ENCODE data around the gene FOXF2. TPM values are rescaled to one million over a fixed set of nuclear protein-coding genes. Genes with fewer than 3 reads are reported as not detected.

FOXF2 gene
- total RNA-seq, 4 donors from 2014 or later = 9.0 to 45.2 (median 13.5) TPM

GRCh38 chr6:1372690-1373089 is 16.7 kb upstream of the FOXF2 start:
- Histone ChIP-seq H3K36me3 (no peaks in the 10 kb centered on the region), H3K27ac (no peak overlapping the region), H3K27me3 (peaks cover 71% of the 10 kb centered on the region), H3K9me3 (no peaks in the 10 kb centered on the region), H3K4me1 (peaks cover 0 to 1% (median 0%) of the 10 kb centered on the region in 4 donors), H3K4me3 (no peak overlapping the region)
- intact Hi-C loops (cut with DNase I; ENCODE audit: low total_unique reads) (no loop called here), in situ Hi-C loops (cut with MboI; ENCODE audit: low pct_ligation_motif_present in 1 of 4, low pct_unique_long_range_greater_than_20kb in 1 of 4, low sequenced_read_pairs in 3 of 4) (no loop called here)
- no peak for TF ChIP-seq CTCF (IDR thresholded peaks at IDR 0.05)
- 85 to 91% methylated on average over 1 of the region's 1 CpG for whole genome bisulfite sequencing, 2 donors (ENCODE audit: low coverage in 1 of 2)
- no peak for DNase-seq

- in situ Hi-C loops (cut with MboI; ENCODE audit: low pct_ligation_motif_present in 1 of 4, low pct_unique_long_range_greater_than_20kb in 1 of 4, low sequenced_read_pairs in 3 of 4) (loop anchor here in 1 of 4 donors (25.0 kb wide), 2 partner anchors 464 to 664 kb away; no protein-coding TSS in a partner anchor), intact Hi-C loops (cut with DNase I; ENCODE audit: low total_unique reads) (no loop called here)
- no peak overlapping the region for H3K27ac ChIP-seq
- TF ChIP-seq POLR2A (IDR thresholded peaks at IDR 0.05) (no peak), CTCF (IDR thresholded peaks at IDR 0.05) (no peak), POLR2AphosphoS5 (IDR thresholded peaks at IDR 0.05) (no peak), EP300 (IDR thresholded peaks at IDR 0.05; ENCODE audit: low read depth) (no peak)
- peaks cover 0 to 28% (median 18%) of the 10 kb centered on the region in 4 donors for H3K4me1 ChIP-seq
- peaks cover 100% of the 10 kb centered on the region for H3K27me3 ChIP-seq
- 56 to 60% methylated on average over 5 of the region's 5 CpGs for WGBS, 2 donors (ENCODE audit: low coverage in 1 of 2)
- no peaks in the 10 kb centered on the region for H3K9me3 ChIP-seq
- no peak for DNase-seq
- no peaks in the 10 kb centered on the region for H3K36me3 ChIP-seq
- H3K4me3 ChIP-seq = no peak overlapping the region
Observed at GRCh38 chr6:1376653-1377052, 12.7 kb upstream of the FOXF2 start.

- H3K27me3 ChIP-seq = peaks cover 100% of the 10 kb centered on the region
- TF ChIP-seq POLR2A (IDR thresholded peaks at IDR 0.05) = no peak
- TF ChIP-seq EP300 (IDR thresholded peaks at IDR 0.05; ENCODE audit: low read depth) = no peak
- TF ChIP-seq CTCF (IDR thresholded peaks at IDR 0.05) = no peak
- no peak for TF ChIP-seq POLR2AphosphoS5 (IDR thresholded peaks at IDR 0.05)
- 21 to 42% methylated on average over 6 to 11 of the region's 11 CpGs for WGBS, 2 donors (ENCODE audit: low coverage in 1 of 2)
- H3K4me3 ChIP-seq = no peak overlapping the region
- no peak for DNase-seq
- H3K27ac ChIP-seq = no peak overlapping the region
- H3K4me1 ChIP-seq = peaks cover 5 to 37% (median 24%) of the 10 kb centered on the region in 4 donors
- no peaks in the 10 kb centered on the region for H3K9me3 ChIP-seq
- intact Hi-C loops (cut with DNase I; ENCODE audit: low total_unique reads) = no loop called here
- H3K36me3 ChIP-seq = no peaks in the 10 kb centered on the region
- in situ Hi-C loops (cut with MboI; ENCODE audit: low pct_ligation_motif_present in 1 of 4, low pct_unique_long_range_greater_than_20kb in 1 of 4, low sequenced_read_pairs in 3 of 4) = loop anchor here in 1 of 4 donors (25.0 kb wide), 2 partner anchors 465 to 665 kb away; no protein-coding TSS in a partner anchor
Observed at GRCh38 chr6:1377526-1377925, 11.8 kb upstream of the FOXF2 start.

- no peak for DNase-seq
- intact Hi-C loops (cut with DNase I; ENCODE audit: low total_unique reads) (no loop called here), in situ Hi-C loops (cut with MboI; ENCODE audit: low pct_ligation_motif_present in 1 of 4, low pct_unique_long_range_greater_than_20kb in 1 of 4, low sequenced_read_pairs in 3 of 4) (loop anchor here in 1 of 4 donors (25.0 kb wide), 2 partner anchors 466 to 666 kb away; no protein-coding TSS in a partner anchor)
- TF ChIP-seq CTCF (IDR thresholded peaks at IDR 0.05) = no peak
- no peak for TF ChIP-seq POLR2A (IDR thresholded peaks at IDR 0.05)
- H3K27ac ChIP-seq = no peak overlapping the region
- H3K36me3 ChIP-seq = no peaks in the 10 kb centered on the region
- H3K4me1 ChIP-seq = peaks cover 5 to 44% (median 28%) of the 10 kb centered on the region in 4 donors
- WGBS, 2 donors (ENCODE audit: low coverage in 1 of 2) = 34 to 36% methylated on average over 2 to 87 of the region's 89 CpGs
- peaks cover 100% of the 10 kb centered on the region for H3K27me3 ChIP-seq
- H3K9me3 ChIP-seq = no peaks in the 10 kb centered on the region
- peak overlapping the region in 1 of 4 donors; percentile 31 for H3K4me3 ChIP-seq
Observed at GRCh38 chr6:1378065-1379016, 11.0 kb upstream of the FOXF2 start.
